Neural progenitor cell (in vitro differentiated cells): ENCODE measurements around the gene NAGS. TPM values are rescaled to one million over a fixed set of nuclear protein-coding genes. Genes with fewer than 3 reads are reported as not detected.

Source experiments
- DNase-seq: peaks from one replicate; pipeline ENCODE4 v3.0.0-alpha.2; 2016; ENCODE audit warnings: low spot score
- H2AFZ ChIP-seq: fragments of 200-600 bp; sonication (generic); replicated peaks from 2 replicates; pipeline ENCODE4 v1.6.1; 2016; ENCODE audit warnings: antibody characterized with exemption
- H3F3A ChIP-seq: fragments of 200-600 bp; sonication (generic); 2 replicates; pipeline ENCODE4 v1.6.1; 2016; ENCODE audit warnings: antibody characterized with exemption, low read depth
- H3K27ac ChIP-seq: fragments of 200-600 bp; sonication (generic); 2 replicates; pipeline ENCODE4 v1.5.1; 2016; ENCODE audit warnings: mild to moderate bottlenecking
- H3K27me3 ChIP-seq: fragments of 200-600 bp; sonication (generic); 2 replicates; pipeline ENCODE4 v1.6.1; 2016; ENCODE audit warnings: mild to moderate bottlenecking, moderate library complexity
- H3K36me3 ChIP-seq: fragments of 200-600 bp; sonication (generic); 2 replicates; pipeline ENCODE4 v1.5.1; 2016
- H3K4me1 ChIP-seq: fragments of 200-600 bp; sonication (generic); 2 replicates; pipeline ENCODE4 v1.6.1; 2016; ENCODE audit warnings: mixed run types
- H3K4me2 ChIP-seq: fragments of 200-600 bp; sonication (generic); 2 replicates; pipeline ENCODE4 v1.6.1; 2016
- H3K4me3 ChIP-seq: fragments of 200-600 bp; sonication (generic); 2 replicates; pipeline ENCODE4 v1.5.1; 2016
- H3K79me2 ChIP-seq: fragments of 200-600 bp; sonication (generic); 2 replicates; pipeline ENCODE4 v1.6.1; 2016; ENCODE audit warnings: low read depth
- H3K9ac ChIP-seq: fragments of 200-600 bp; sonication (generic); 2 replicates; pipeline ENCODE4 v1.6.1; 2016
- H3K9me3 ChIP-seq: fragments of 200-600 bp; sonication (generic); 2 replicates; pipeline ENCODE4 v1.5.1; 2016; ENCODE audit warnings: low read depth
- H4K20me1 ChIP-seq: fragments of 200-600 bp; sonication (generic); 2 replicates; pipeline ENCODE4 v1.6.1; 2016; ENCODE audit warnings: low read depth
- H3K27ac Mint-ChIP-seq: 3 replicates; pipeline ENCODE4 v1.8.0; 2021; ENCODE audit warnings: mixed read lengths
- H3K27me3 Mint-ChIP-seq: 2 replicates; pipeline ENCODE4 v1.8.0; 2022; ENCODE audit warnings: low read depth, mild to moderate bottlenecking, inconsistent platforms, moderate library complexity, mixed read lengths; ENCODE audit not compliant: insufficient read depth
- H3K36me3 Mint-ChIP-seq: 3 replicates; pipeline ENCODE4 v1.8.0; 2021; ENCODE audit warnings: mixed read lengths
- H3K4me1 Mint-ChIP-seq: 3 replicates; pipeline ENCODE4 v1.8.0; 2021; ENCODE audit warnings: mixed read lengths
- H3K4me3 Mint-ChIP-seq: 3 replicates; pipeline ENCODE4 v1.8.0; 2021; ENCODE audit warnings: mild to moderate bottlenecking, moderate library complexity, mixed read lengths
- H3K9me3 Mint-ChIP-seq: 3 replicates; pipeline ENCODE4 v1.8.0; 2020; ENCODE audit warnings: mixed read lengths
- EZH2 ChIP-seq: fragments of 200-600 bp; sonication (generic); IDR thresholded peaks from 2 replicates; pipeline ENCODE4 v1.6.1; 2017; ENCODE audit warnings: antibody characterized with exemption, mild to moderate bottlenecking, moderate library complexity
- EZH2phosphoT487 ChIP-seq: fragments of 200-600 bp; sonication (generic); IDR thresholded peaks from 2 replicates; pipeline ENCODE4 v1.6.1; 2017; ENCODE audit warnings: antibody characterized with exemption
- total RNA-seq: library from RNA; depleted of rRNA; stranded (reverse); fragments of >200 nt; gene quantifications from 2 replicates; pipeline ENCODE4 v1.2.3, GENCODE V29; 2015; ENCODE audit warnings: low replicate concordance
- TF ChIP-seq, protein P1 (sequence below): fragments of 200-600 bp; sonication (generic); IDR thresholded peaks from 2 replicates; pipeline ENCODE4 v1.5.1; 2017; ENCODE audit warnings: antibody characterized with exemption, mild to moderate bottlenecking

Gene NAGS
- total RNA-seq, 1 donor from 2014 or later: 1.8 TPM

DNA sequence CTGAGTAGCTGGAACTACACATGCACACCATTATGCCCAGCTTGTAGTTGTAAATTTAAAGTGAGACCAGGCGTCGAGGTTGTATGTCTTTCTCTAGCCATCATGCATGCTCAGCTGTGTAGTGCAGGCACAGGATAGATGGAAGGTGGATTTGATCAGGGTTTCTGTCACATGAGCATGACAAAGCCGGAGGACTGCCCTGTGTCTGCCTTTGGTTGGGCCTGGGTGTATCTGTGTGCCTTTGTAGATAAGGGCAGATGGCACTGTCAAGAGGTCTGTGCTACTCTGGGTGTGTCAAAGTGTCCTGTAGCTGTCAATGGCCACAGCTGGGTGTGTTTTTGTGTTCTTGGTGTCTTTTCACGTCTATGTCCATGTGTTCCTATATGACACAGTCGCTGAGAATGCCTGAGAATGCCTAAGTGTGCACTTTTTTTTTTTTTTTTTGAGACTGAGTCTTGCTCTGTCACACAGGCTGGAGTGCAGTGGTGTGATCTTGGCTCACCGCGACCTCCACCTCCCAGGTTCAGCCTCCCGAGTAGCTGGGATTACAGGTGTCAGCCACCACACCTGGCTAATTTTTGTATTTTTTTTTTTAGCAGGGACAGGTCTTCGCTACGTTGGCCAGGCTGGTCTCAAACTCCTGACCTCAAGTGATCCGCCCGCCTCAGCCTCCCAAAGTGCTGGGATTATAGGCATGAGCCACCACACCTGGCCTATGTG lies 4.1 kb upstream of the NAGS start:
- Histone ChIP-seq H3K79me2 (no peaks in the 10 kb centered on the region), H3K36me3 (no peaks in the 10 kb centered on the region), H3F3A (peaks cover 5% of the 10 kb centered on the region), H3K4me3 (no peak overlapping the region), H3K9ac (no peak overlapping the region), H3K9me3 (no peaks in the 10 kb centered on the region), H3K4me1 (peaks cover 11% of the 10 kb centered on the region), H4K20me1 (peaks cover 11% of the 10 kb centered on the region), H2AFZ (no peak overlapping the region), H3K27me3 (peaks cover 38% of the 10 kb centered on the region), H3K4me2 (no peak overlapping the region), H3K27ac (no peak overlapping the region)
- peaks cover 9% of the 10 kb centered on the region for H3K4me1 Mint-ChIP-seq
- DNase-seq: no peak
- no peaks in the 10 kb centered on the region for H3K9me3 Mint-ChIP-seq
- no peak for TF ChIP-seq EZH2phosphoT487
- no peak for TF ChIP-seq EZH2
- TF ChIP-seq, protein P1, sequence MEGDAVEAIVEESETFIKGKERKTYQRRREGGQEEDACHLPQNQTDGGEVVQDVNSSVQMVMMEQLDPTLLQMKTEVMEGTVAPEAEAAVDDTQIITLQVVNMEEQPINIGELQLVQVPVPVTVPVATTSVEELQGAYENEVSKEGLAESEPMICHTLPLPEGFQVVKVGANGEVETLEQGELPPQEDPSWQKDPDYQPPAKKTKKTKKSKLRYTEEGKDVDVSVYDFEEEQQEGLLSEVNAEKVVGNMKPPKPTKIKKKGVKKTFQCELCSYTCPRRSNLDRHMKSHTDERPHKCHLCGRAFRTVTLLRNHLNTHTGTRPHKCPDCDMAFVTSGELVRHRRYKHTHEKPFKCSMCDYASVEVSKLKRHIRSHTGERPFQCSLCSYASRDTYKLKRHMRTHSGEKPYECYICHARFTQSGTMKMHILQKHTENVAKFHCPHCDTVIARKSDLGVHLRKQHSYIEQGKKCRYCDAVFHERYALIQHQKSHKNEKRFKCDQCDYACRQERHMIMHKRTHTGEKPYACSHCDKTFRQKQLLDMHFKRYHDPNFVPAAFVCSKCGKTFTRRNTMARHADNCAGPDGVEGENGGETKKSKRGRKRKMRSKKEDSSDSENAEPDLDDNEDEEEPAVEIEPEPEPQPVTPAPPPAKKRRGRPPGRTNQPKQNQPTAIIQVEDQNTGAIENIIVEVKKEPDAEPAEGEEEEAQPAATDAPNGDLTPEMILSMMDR: no peak
- peaks cover 21% of the 10 kb centered on the region for H3K27me3 Mint-ChIP-seq
- H3K4me3 Mint-ChIP-seq: no peak overlapping the region
- no peak overlapping the region for H3K27ac Mint-ChIP-seq
- H3K36me3 Mint-ChIP-seq: no peaks in the 10 kb centered on the region

DNA sequence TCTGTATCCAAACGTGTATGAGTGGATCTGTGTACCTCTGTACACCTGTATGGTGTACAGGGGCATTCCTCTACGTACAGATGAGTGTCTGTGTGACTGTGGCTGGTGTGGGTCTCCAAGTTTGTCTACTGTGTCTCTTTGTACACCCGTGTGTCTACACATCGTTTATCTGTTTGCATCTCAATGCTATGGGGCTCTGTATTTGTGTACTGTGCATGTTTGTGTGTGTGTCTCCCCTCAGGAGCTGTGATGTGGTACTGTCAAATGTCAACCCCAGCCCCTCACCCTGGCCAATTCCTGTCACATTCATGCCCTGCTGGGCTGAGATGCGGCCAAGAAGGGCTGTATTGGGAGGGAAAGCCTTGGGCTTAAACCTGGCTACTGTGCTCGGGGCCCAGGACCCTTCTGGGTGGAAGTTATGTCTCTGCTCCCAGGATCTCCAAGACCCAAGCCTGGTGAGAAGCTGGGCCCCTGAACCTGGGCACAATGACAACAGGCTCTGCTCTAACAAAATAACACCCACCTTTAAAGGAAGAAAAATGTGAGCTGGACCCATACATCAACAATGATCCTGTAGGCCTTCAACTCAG lies 3.5 kb upstream of the NAGS start:
- Histone ChIP-seq H3K9me3 (no peaks in the 10 kb centered on the region), H3K4me2 (no peak overlapping the region), H2AFZ (no peak overlapping the region), H3K4me1 (peaks cover 11% of the 10 kb centered on the region), H3K27me3 (peaks cover 40% of the 10 kb centered on the region), H3K4me3 (no peak overlapping the region), H3K36me3 (no peaks in the 10 kb centered on the region), H3K9ac (no peak overlapping the region), H3K79me2 (no peaks in the 10 kb centered on the region), H3F3A (peaks cover 12% of the 10 kb centered on the region), H3K27ac (no peak overlapping the region), H4K20me1 (peaks cover 15% of the 10 kb centered on the region)
- H3K4me3 Mint-ChIP-seq: no peak overlapping the region
- no peak overlapping the region for H3K27ac Mint-ChIP-seq
- peaks cover 10% of the 10 kb centered on the region for H3K4me1 Mint-ChIP-seq
- TF ChIP-seq EZH2 (no peak), EZH2phosphoT487 (no peak)
- TF ChIP-seq, protein P1: no peak
- no peaks in the 10 kb centered on the region for H3K9me3 Mint-ChIP-seq
- peaks cover 25% of the 10 kb centered on the region for H3K27me3 Mint-ChIP-seq
- DNase-seq: no peak
- H3K36me3 Mint-ChIP-seq: no peaks in the 10 kb centered on the region

DNA sequence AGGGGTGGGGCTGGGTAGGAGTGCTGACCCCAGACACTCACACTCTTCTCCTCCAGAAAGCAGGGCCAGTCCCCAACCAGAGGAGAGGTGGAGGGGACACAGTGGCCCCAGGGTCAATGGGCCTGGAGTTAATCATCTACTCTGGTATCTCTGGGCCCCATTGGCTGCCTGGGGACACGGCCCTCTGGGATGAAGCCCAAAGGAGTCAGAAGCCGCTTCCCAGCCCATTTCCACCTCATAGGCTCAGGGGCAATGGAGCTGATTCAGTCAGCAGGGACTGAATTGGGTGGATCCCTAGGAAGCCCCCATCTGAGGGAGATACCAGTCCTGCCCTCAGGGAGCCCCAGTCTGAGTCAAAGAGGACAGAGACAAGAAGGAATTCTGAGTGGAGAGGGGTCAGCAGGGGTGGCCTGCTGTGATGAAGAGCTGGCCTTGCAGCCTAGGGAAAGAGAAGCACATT lies 2.9 kb upstream of the NAGS start:
- no peak overlapping the region for H3K27ac ChIP-seq
- peaks cover 14% of the 10 kb centered on the region for H3K4me1 Mint-ChIP-seq
- H2AFZ ChIP-seq: no peak overlapping the region

More for the DNA sequence above, 2.9 kb upstream of the NAGS start:
- H3K79me2 ChIP-seq: no peaks in the 10 kb centered on the region
- H3K9me3 ChIP-seq: no peaks in the 10 kb centered on the region
- H4K20me1 ChIP-seq: peaks cover 15% of the 10 kb centered on the region
- H3K9ac ChIP-seq: no peak overlapping the region
- H3F3A ChIP-seq: peaks cover 17% of the 10 kb centered on the region
- DNase-seq: no peak
- no peaks in the 10 kb centered on the region for H3K36me3 ChIP-seq
- Mint-ChIP-seq H3K9me3 (no peaks in the 10 kb centered on the region), H3K27ac (peak overlapping the region; percentile 32), H3K36me3 (no peaks in the 10 kb centered on the region), H3K4me3 (no peak overlapping the region), H3K27me3 (peaks cover 30% of the 10 kb centered on the region)
- TF ChIP-seq EZH2 (no peak), EZH2phosphoT487 (no peak)
- TF ChIP-seq, protein P1: no peak
- peaks cover 11% of the 10 kb centered on the region for H3K4me1 ChIP-seq
- H3K4me3 ChIP-seq: no peak overlapping the region
- H3K4me2 ChIP-seq: no peak overlapping the region
- H3K27me3 ChIP-seq: peaks cover 43% of the 10 kb centered on the region
